H1 (cell line): Measurements from ENCODE around the gene FOLR1. TPM values are rescaled to one million over a fixed set of nuclear protein-coding genes. Genes with fewer than 3 reads are reported as not detected.
A peak's percentile ranks its signal among the peaks of the same experiment; 100 is the strongest.

Experiments
- CTCF ChIA-PET: fragments of 300-600 bp; sonication (Branson Sonifier 250); formaldehyde crosslinking; loops from one replicate; lab custom pipeline; 2021; ENCODE audit not compliant: partially characterized antibody; lab: Charles Lee
- POLR2A ChIA-PET: fragments of 300-600 bp; sonication (Branson Sonifier 250); formaldehyde crosslinking; loops from one replicate; lab custom pipeline; 2021; ENCODE audit warnings: inconsistent platforms; ENCODE audit not compliant: partially characterized antibody; lab: Charles Lee
- DNase-seq, 2 experiments: peaks; one replicate each; pipeline versions ENCODE4 v3.0.0 to v3.0.0-alpha.2; 2010 to 2022; ENCODE audit warnings: low spot score in 2 of 2, low read depth in 1 of 2, mixed read lengths in 1 of 2
- FAIRE-seq: peaks from 2 replicates; lab custom pipeline; 2011; peaks lifted over from hg19 to GRCh38; lab: Jason Lieb, UNC
- H2AFZ ChIP-seq: 2 replicates; pipeline ENCODE4 v1.8.1; 2012; ENCODE audit warnings: low read length, inconsistent platforms
- H2AK5ac ChIP-seq: 2 replicates; pipeline ENCODE4 v1.6.1; 2013; ENCODE audit warnings: low read depth, low read length
- H2BK120ac ChIP-seq: replicated peaks from 2 replicates; pipeline ENCODE3; 2013; ENCODE audit warnings: low read depth, low read length, inconsistent platforms
- H2BK12ac ChIP-seq: 2 replicates; pipeline ENCODE4 v1.6.1; 2013; ENCODE audit warnings: low read depth, low read length
- H2BK15ac ChIP-seq: 2 replicates; pipeline ENCODE4 v1.6.1; 2013; ENCODE audit warnings: low read length
- H2BK20ac ChIP-seq: 2 replicates; pipeline ENCODE4 v1.6.1; 2013; ENCODE audit warnings: low read length
- H2BK5ac ChIP-seq: 2 replicates; pipeline ENCODE4 v1.6.1; 2013; ENCODE audit warnings: low read depth, low read length
- H3K14ac ChIP-seq: 2 replicates; pipeline ENCODE4 v1.6.1; 2013; ENCODE audit warnings: inconsistent platforms; ENCODE audit not compliant: insufficient read length
- H3K18ac ChIP-seq: 2 replicates; pipeline ENCODE4 v1.6.1; 2013; ENCODE audit warnings: low read length; ENCODE audit errors: extremely low read depth
- H3K23ac ChIP-seq: 2 replicates; pipeline ENCODE4 v1.6.1; 2013; ENCODE audit warnings: inconsistent platforms; ENCODE audit not compliant: insufficient read length
- H3K23me2 ChIP-seq: 2 replicates; pipeline ENCODE4 v1.6.1; 2013; ENCODE audit warnings: low read depth, low read length
- H3K27ac ChIP-seq: 2 replicates; pipeline ENCODE4 v1.6.1; 2011; ENCODE audit warnings: low read depth, low read length, inconsistent platforms
- H3K27me3 ChIP-seq, 4 experiments: replicated peaks in 1 of 4; 1 replicate in 1 of 4; 2 replicates in 3 of 4; pipeline versions ENCODE4 v1.6.1 to v1.8.1; 2011 to 2013; ENCODE audit warnings: low read length in 3 of 4, mild to moderate bottlenecking in 3 of 4, inconsistent platforms in 2 of 4, mixed read lengths in 2 of 4, moderate library complexity in 1 of 4; ENCODE audit not compliant: control insufficient read depth in 3 of 4, insufficient read depth in 3 of 4; ENCODE audit errors: extremely low read depth in 1 of 4
- H3K36me3 ChIP-seq, 4 experiments: 2 replicates each; pipeline versions ENCODE4 v1.6.1 to v1.8.1; 2011 to 2013; ENCODE audit warnings: mild to moderate bottlenecking in 4 of 4, low read length in 3 of 4, moderate library complexity in 2 of 4, control low read depth in 1 of 4, inconsistent platforms in 1 of 4; ENCODE audit not compliant: insufficient read depth in 4 of 4, control insufficient read depth in 2 of 4
- H3K4ac ChIP-seq: replicated peaks from 2 replicates; pipeline ENCODE3; 2013; ENCODE audit warnings: low read length, low read depth, mixed read lengths, inconsistent platforms; ENCODE audit not compliant: insufficient read length
- H3K4me1 ChIP-seq, 4 experiments: replicated peaks in 1 of 4; 1 replicate in 1 of 4; 2 replicates in 3 of 4; pipeline versions ENCODE4 v1.6.1 to v1.8.1; 2011 to 2013; ENCODE audit warnings: low read length in 3 of 4, inconsistent platforms in 2 of 4, mixed read lengths in 1 of 4; ENCODE audit not compliant: insufficient read depth in 4 of 4, control insufficient read depth in 3 of 4
- H3K4me2 ChIP-seq, 2 experiments: 2 replicates each; pipeline versions ENCODE4 v1.6.1 to v1.8.1; 2011 to 2013; ENCODE audit warnings: low read depth in 2 of 2, low read length in 2 of 2, control low read depth in 1 of 2, inconsistent platforms in 1 of 2, mild to moderate bottlenecking in 1 of 2; ENCODE audit not compliant: insufficient read depth in 1 of 2
- H3K4me3 ChIP-seq, 4 experiments: fragments of 200-600, 300-600 bp in 1 of 4; sonication (generic), shearing (Covaris generic), sonication (Bioruptor Twin) in 1 of 4; 2 replicates each; pipeline versions ENCODE4 v1.5.1 to v1.8.1; 2011 to 2016; ENCODE audit warnings: low read length in 4 of 4, low read depth in 3 of 4, control low read depth in 2 of 4, inconsistent platforms in 2 of 4, mild to moderate bottlenecking in 2 of 4, mixed read lengths in 1 of 4, moderate library complexity in 1 of 4; ENCODE audit not compliant: insufficient read depth in 2 of 4; ENCODE audit errors: extremely low read depth in 1 of 4
- H3K56ac ChIP-seq: replicated peaks from 2 replicates; pipeline ENCODE3; 2013; ENCODE audit warnings: low read depth, mild to moderate bottlenecking, mixed read lengths, low read length, inconsistent platforms; ENCODE audit not compliant: insufficient read length
- H3K79me1 ChIP-seq: 2 replicates; pipeline ENCODE4 v1.6.1; 2013; ENCODE audit warnings: low read depth, low read length, control low read depth
- H3K79me2 ChIP-seq, 2 experiments: 2 replicates each; pipeline versions ENCODE4 v1.6.1 to v1.8.1; 2012 to 2013; ENCODE audit warnings: low read length in 2 of 2, mild to moderate bottlenecking in 2 of 2, inconsistent platforms in 1 of 2; ENCODE audit not compliant: insufficient read depth in 2 of 2, control insufficient read depth in 1 of 2
- H3K9ac ChIP-seq, 4 experiments: replicated peaks in 1 of 4; 1 replicate in 1 of 4; 2 replicates in 3 of 4; pipeline versions ENCODE4 v1.6.1 to v1.8.1; 2011 to 2013; ENCODE audit warnings: low read depth in 3 of 4, low read length in 3 of 4, control low read depth in 2 of 4, mild to moderate bottlenecking in 2 of 4, moderate library complexity in 2 of 4, inconsistent platforms in 1 of 4; ENCODE audit errors: extremely low read depth in 1 of 4
- H3K9me3 ChIP-seq, 2 experiments: 2 replicates each; pipeline versions ENCODE4 v1.6.1 to v1.8.1; 2012 to 2013; ENCODE audit warnings: mild to moderate bottlenecking in 2 of 2, moderate library complexity in 2 of 2, control low read depth in 1 of 2, inconsistent platforms in 1 of 2, low read depth in 1 of 2, low read length in 1 of 2, mixed read lengths in 1 of 2; ENCODE audit not compliant: insufficient read depth in 2 of 2
- H4K20me1 ChIP-seq, 2 experiments: replicated peaks in 1 of 2; 2 replicates each; pipeline versions ENCODE3 to v1.8.1; 2011 to 2013; ENCODE audit warnings: inconsistent platforms in 2 of 2, low read length in 2 of 2, mild to moderate bottlenecking in 1 of 2; ENCODE audit not compliant: insufficient read depth in 2 of 2, control insufficient read depth in 1 of 2
- H4K5ac ChIP-seq: 2 replicates; pipeline ENCODE4 v1.6.1; 2013; ENCODE audit warnings: low read length, low read depth, mixed read lengths, inconsistent platforms; ENCODE audit not compliant: insufficient read length
- H4K8ac ChIP-seq: 2 replicates; pipeline ENCODE4 v1.8.0; 2013; ENCODE audit warnings: mild to moderate bottlenecking, moderate library complexity, low read length, inconsistent platforms; ENCODE audit not compliant: insufficient read depth; ENCODE audit errors: extremely low read depth
- H4K91ac ChIP-seq: replicated peaks from 2 replicates; pipeline ENCODE3; 2013; ENCODE audit warnings: low read length, mixed read lengths, inconsistent platforms; ENCODE audit not compliant: insufficient read length
- PHF8 ChIP-seq: fragments of 200-600 bp; sonication (generic); conservative IDR thresholded peaks from 2 replicates; pipeline ENCODE4 v1.7.1; 2012; ENCODE audit warnings: low read depth, mild to moderate bottlenecking, inconsistent platforms, low read length, moderate library complexity
- RFX5 ChIP-seq: IDR thresholded peaks from 2 replicates; pipeline ENCODE4 v1.6.1; 2011; ENCODE audit warnings: low read depth, low read length, improper control_type of control experiment, borderline replicate concordance
- SAP30 ChIP-seq: fragments of 300-600 bp; sonication (generic); IDR thresholded peaks from 2 replicates; pipeline ENCODE4 v1.7.1; 2012; ENCODE audit warnings: low read length, moderate library complexity, mild to moderate bottlenecking, inconsistent platforms; ENCODE audit not compliant: insufficient read depth, insufficient replicate concordance
- TCF12 ChIP-seq: IDR thresholded peaks from 2 replicates; pipeline ENCODE4 v1.6.1; 2011; ENCODE audit warnings: low read depth, mild to moderate bottlenecking, low read length
- WGBS, 2 experiments: shearing (Covaris generic) in 1 of 2; methylation state at CpG; one replicate each; pipeline versions ENCODE4 v1.1.6 to v1.1.7; 2013 to 2015; ENCODE audit warnings: low lambda C conversion rate in 2 of 2, mixed read lengths in 2 of 2, inconsistent platforms in 1 of 2, low coverage in 1 of 2, missing lambda C conversion rate in 1 of 2; ENCODE audit not compliant: insufficient replicate concordance in 2 of 2, insufficient coverage in 1 of 2, insufficient read length in 1 of 2; ENCODE audit errors: extremely low coverage in 1 of 2, missing lambda C conversion rate in 1 of 2; 5-methylcytosine and 5-hydroxymethylcytosine counted together
- polyA plus RNA-seq, 7 experiments: library from polyadenylated mRNA; depleted of rRNA in 3 of 7; stranded (reverse) in 5 of 7; unstranded in 2 of 7; fragments of >200 nt in 5 of 7; fragments of 200-250 nt in 2 of 7; gene quantifications; 1 replicate in 5 of 7; 2 replicates in 1 of 7; 4 replicates in 1 of 7; pipeline versions ENCODE4 v1.2.1 to v1.2.3, GENCODE V29; 2011 to 2013; ENCODE audit warnings: missing spikeins in 2 of 7, mixed read lengths in 2 of 7
- total RNA-seq: library from RNA; stranded (reverse); fragmentation: NEBNext Ultra II Directional; extraction: Animal tissue kit (Norgen Biotek cat#: 25700); gene quantifications from 2 replicates; pipeline ENCODE4 v1.2.1, GENCODE V29; 2021
- TF ChIP-seq, protein P1 (sequence below), 3 experiments: IDR thresholded peaks; 1 replicate in 2 of 3; 2 replicates in 1 of 3; pipeline versions ENCODE4 v1.5.1 to v1.6.1; 2011; ENCODE audit warnings: low read length in 3 of 3, mild to moderate bottlenecking in 3 of 3, inconsistent platforms in 2 of 3, low read depth in 1 of 3, moderate library complexity in 1 of 3; ENCODE audit not compliant: insufficient read depth in 1 of 3; ENCODE audit errors: control extremely low read depth in 1 of 3

Gene FOLR1
- total and polyA plus RNA-seq, 2 of the 8 experiments (the other 6 are each of a cell fraction or from before 2014, with no cell fraction given), result 1.3 TPM; not detected in 1

DNA sequence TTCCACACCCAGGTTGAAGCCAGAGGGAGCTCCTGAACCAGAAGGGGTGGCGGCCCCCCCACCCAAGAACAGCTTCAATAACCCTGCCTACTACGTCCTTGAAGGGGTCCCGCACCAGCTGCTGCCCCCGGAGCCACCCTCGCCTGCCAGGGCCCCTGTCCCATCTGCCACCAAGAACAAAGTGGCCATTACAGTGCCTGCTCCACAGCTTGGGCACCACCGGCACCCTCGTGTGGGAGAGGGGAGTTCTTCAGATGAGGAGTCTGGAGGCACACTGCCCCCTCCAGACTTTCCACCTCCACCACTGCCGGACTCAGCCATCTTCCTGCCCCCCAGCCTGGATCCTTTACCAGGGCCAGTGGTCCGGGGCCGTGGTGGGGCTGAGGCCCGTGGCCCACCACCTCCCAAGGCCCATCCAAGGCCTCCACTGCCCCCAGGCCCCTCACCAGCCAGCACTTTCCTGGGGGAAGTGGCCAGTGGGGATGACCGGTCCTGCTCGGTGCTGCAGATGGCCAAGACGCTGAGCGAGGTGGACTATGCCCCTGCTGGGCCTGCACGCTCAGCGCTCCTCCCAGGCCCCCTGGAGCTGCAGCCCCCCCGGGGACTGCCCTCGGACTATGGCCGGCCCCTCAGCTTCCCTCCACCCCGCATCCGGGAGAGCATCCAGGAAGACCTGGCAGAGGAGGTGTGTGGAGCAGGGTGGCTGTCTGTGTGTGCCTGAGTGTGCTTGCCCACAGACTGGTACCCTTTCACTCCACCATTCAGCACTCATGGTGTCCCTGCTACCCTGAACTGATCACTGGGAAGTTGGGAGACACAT, 45.4 kb downstream of the FOLR1 start:
- ChIA-PET CTCF (interaction anchor here (0.6 to 5.2 kb wide), 36 partner anchors 9 to 222 kb away, joined by 3 to 72 read pairs (median 4); partner anchors contain the start of genes CLPB and INPPL1), POLR2A (interaction anchor here (1.1 to 7.7 kb wide), 6 partner anchors 12 to 233 kb away, joined by 3 to 160 read pairs (median 4); partner anchors contain the start of genes CLPB and INPPL1)
- 86% methylated on average over 22 of the region's 22 CpGs; no CpG with 5 or more reads in 1 of the 2 experiments for WGBS, 2 experiments
- Histone ChIP-seq H2BK5ac (peak overlapping the region; percentile 81), H3K79me1 (no peaks in the 10 kb centered on the region), H3K36me3 (peaks cover 13 to 36% (median 33%) of the 10 kb centered on the region in 4 experiments; a peak in 7 of 8 replicates), H2BK20ac (no peak overlapping the region), H2BK12ac (peak overlapping the region; percentile 81; the same call in 1 of the 2 replicates), H3K23me2 (peaks cover 12% of the 10 kb centered on the region; the same call in 1 of the 2 replicates), H4K91ac (no peak overlapping the region), H3K27ac (0 out of 2 replicates have a peak overlapping the region, but pooled peaks have one; percentile 6), H3K27me3 (peaks cover 30 to 40% (median 38%) of the 10 kb centered on the region in 4 experiments), H2BK120ac (no peak overlapping the region), H4K5ac (no peak overlapping the region), H3K4ac (peak overlapping the region; percentile 57), H2AK5ac (no peak overlapping the region), H2BK15ac (peak overlapping the region; percentile 98; the same call in 1 of the 2 replicates), H3K14ac (no peak overlapping the region), H3K9me3 (no peaks in the 10 kb centered on the region; a peak in 1 of 4 replicates), H3K4me2 (peak overlapping the region; percentile 49 to 87), H3K4me1 (peaks cover 3 to 29% (median 23%) of the 10 kb centered on the region in 4 experiments), H3K79me2 (no peaks in the 10 kb centered on the region), H3K4me3 (no peak overlapping the region), H4K8ac (no peak overlapping the region; the same call in none of the 2 replicates), H4K20me1 (peaks cover 11 to 18% of the 10 kb centered on the region in 2 experiments), H3K23ac (no peak overlapping the region), H3K56ac (no peak overlapping the region), H3K18ac (peak overlapping the region; percentile 68; the same call in 1 of the 2 replicates), H3K9ac (0 out of 7 replicates have a peak overlapping the region, but pooled peaks of 1 of the 4 experiments have one; percentile 9), H2AFZ (no peak overlapping the region)
- TF ChIP-seq TCF12 (no peak), PHF8 (no peak), SAP30 (no peak), RFX5 (no peak)
- TF ChIP-seq, protein P1, sequence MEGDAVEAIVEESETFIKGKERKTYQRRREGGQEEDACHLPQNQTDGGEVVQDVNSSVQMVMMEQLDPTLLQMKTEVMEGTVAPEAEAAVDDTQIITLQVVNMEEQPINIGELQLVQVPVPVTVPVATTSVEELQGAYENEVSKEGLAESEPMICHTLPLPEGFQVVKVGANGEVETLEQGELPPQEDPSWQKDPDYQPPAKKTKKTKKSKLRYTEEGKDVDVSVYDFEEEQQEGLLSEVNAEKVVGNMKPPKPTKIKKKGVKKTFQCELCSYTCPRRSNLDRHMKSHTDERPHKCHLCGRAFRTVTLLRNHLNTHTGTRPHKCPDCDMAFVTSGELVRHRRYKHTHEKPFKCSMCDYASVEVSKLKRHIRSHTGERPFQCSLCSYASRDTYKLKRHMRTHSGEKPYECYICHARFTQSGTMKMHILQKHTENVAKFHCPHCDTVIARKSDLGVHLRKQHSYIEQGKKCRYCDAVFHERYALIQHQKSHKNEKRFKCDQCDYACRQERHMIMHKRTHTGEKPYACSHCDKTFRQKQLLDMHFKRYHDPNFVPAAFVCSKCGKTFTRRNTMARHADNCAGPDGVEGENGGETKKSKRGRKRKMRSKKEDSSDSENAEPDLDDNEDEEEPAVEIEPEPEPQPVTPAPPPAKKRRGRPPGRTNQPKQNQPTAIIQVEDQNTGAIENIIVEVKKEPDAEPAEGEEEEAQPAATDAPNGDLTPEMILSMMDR (IDR thresholded peaks at IDR 0.05; ENCODE audit: control extremely low read depth in 1 of 3, insufficient read depth in 1 of 3, low read depth in 1 of 3, low read length in 3 of 3), result peak in 1 of 3 experiments; percentile 26; a peak in 1 of 4 replicates
- DNase-seq (no peak), FAIRE-seq (no peak)
